OCI-LY7 (cell line): ENCODE data around the gene DHX34.

Experiments
- CTCF ChIP-seq: fragments of 200-600 bp; sonication (generic); conservative IDR thresholded peaks from 2 replicates; pipeline ENCODE4 v1.5.1; 2014; ENCODE audit warnings: mild to moderate bottlenecking, antibody characterized with exemption, low read length, moderate library complexity, mixed read lengths
- EZH2phosphoT487 ChIP-seq: fragments of 200-600 bp; sonication (generic); IDR thresholded peaks from 2 replicates; pipeline ENCODE4 v1.6.1; 2018; ENCODE audit warnings: low read depth, borderline replicate concordance, mild to moderate bottlenecking, mixed run types, antibody characterized with exemption, low read length, moderate library complexity, mixed read lengths

- TF ChIP-seq CTCF (no peak), EZH2phosphoT487 (no peak)
Observed at GRCh38 chr19:47356900-47357299, 7.8 kb downstream of the DHX34 start.
